Measurements from ENCODE around the gene MEI1. TPM values are rescaled to one million over a fixed set of nuclear protein-coding genes. Genes with fewer than 3 reads are reported as not detected.

MEI1 gene
- total and polyA plus RNA-seq, 4 donors, result 0.33 to 1.3 (median 0.72) TPM

DNA sequence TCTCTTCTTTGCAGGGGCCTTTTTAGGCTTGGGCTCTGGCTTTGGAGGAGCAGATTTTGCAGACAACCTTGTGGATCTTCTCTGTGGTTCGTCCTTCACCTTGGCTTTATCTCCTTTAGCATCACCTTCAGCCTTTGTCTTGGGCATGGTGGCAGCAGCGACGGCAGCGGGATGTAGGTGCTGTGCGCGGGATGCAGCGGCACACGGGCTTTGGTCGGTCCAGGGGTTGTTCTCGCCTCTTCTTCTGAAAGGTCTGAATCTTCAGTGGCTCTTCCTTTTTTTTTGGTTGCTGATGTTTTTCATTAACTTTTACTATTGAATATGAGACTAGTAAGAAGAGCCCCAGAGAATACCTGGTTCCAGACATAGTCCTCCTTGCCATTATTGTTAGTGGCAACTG is 10.0 kb downstream of the MEI1 start:
- no peak overlapping the region for H3K9ac ChIP-seq (ENCODE audit: low read depth in 1 of 2, low read length in 2 of 2)
- TF ChIP-seq FOXA1 (IDR thresholded peaks at IDR 0.05), result no peak
- no peak for TF ChIP-seq EGR1 (IDR thresholded peaks at IDR 0.05; ENCODE audit: low read depth in 2 of 2)
- TF ChIP-seq HNF4A (conservative IDR thresholded peaks at IDR 0.05), result no peak
- TF ChIP-seq, protein P1, sequence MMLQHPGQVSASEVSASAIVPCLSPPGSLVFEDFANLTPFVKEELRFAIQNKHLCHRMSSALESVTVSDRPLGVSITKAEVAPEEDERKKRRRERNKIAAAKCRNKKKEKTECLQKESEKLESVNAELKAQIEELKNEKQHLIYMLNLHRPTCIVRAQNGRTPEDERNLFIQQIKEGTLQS (IDR thresholded peaks at IDR 0.05), result no peak
- TF ChIP-seq SP1 (IDR thresholded peaks at IDR 0.05), result no peak
- TF ChIP-seq, protein P2, sequence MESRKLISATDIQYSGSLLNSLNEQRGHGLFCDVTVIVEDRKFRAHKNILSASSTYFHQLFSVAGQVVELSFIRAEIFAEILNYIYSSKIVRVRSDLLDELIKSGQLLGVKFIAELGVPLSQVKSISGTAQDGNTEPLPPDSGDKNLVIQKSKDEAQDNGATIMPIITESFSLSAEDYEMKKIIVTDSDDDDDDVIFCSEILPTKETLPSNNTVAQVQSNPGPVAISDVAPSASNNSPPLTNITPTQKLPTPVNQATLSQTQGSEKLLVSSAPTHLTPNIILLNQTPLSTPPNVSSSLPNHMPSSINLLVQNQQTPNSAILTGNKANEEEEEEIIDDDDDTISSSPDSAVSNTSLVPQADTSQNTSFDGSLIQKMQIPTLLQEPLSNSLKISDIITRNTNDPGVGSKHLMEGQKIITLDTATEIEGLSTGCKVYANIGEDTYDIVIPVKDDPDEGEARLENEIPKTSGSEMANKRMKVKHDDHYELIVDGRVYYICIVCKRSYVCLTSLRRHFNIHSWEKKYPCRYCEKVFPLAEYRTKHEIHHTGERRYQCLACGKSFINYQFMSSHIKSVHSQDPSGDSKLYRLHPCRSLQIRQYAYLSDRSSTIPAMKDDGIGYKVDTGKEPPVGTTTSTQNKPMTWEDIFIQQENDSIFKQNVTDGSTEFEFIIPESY (IDR thresholded peaks at IDR 0.05), result no peak

DNA sequence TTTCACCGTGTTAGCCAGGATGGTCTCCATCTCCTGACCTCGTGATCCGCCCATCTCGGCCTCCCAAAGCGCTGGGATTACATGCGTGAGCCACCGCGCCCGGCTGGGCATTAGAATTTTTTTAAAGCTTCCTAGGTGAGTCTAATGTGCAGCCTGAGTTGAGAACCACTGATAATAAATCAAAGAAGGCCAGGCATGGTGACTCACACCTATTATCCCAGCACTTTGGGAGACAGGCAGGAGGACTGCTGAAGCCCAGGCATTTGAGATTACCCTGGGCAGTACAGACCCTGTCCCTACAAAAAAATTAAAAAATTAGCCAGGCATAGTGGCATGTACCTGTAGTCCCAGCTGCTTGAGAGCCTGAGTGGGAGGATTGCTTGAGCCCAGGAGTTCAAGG is 13.7 kb downstream of the MEI1 start:
- Histone ChIP-seq H3K4me3 (ENCODE audit: low read depth in 1 of 3, low read length in 3 of 3) (no peak overlapping the region), H3K4me1 (ENCODE audit: control insufficient read depth in 4 of 4, insufficient read depth in 4 of 4, low read length in 3 of 4) (no peaks in the 10 kb centered on the region), H3K27ac (ENCODE audit: low read depth in 1 of 2, low read length in 2 of 2) (no peak overlapping the region), H3K9ac (ENCODE audit: low read depth in 1 of 2, low read length in 2 of 2) (no peak overlapping the region), H3K9me3 (ENCODE audit: control insufficient read depth in 4 of 4, low read length in 3 of 4) (no peaks in the 10 kb centered on the region), H3K27me3 (ENCODE audit: control insufficient read depth in 4 of 4, insufficient read depth in 4 of 4, low read length in 3 of 4) (no peaks in the 10 kb centered on the region), H3K36me3 (ENCODE audit: control insufficient read depth in 4 of 4, insufficient read depth in 3 of 4, low read depth in 1 of 4, low read length in 3 of 4) (no peaks in the 10 kb centered on the region)
- DNase-seq (ENCODE audit: low spot score), result no peak
- TF ChIP-seq SP1 (IDR thresholded peaks at IDR 0.05) (no peak), FOXA2 (IDR thresholded peaks at IDR 0.05) (no peak), FOXA1 (IDR thresholded peaks at IDR 0.05) (no peak), GABPA (IDR thresholded peaks at IDR 0.05 in 1 of 2, conservative IDR thresholded peaks at IDR 0.05 in 1 of 2) (no peak), EGR1 (IDR thresholded peaks at IDR 0.05; ENCODE audit: low read depth in 2 of 2) (no peak), HNF4G (IDR thresholded peaks at IDR 0.05) (no peak), RAD21 (IDR thresholded peaks at IDR 0.05) (no peak), YY1 (IDR thresholded peaks at IDR 0.05) (no peak), JUND (IDR thresholded peaks at IDR 0.05) (no peak), TAF1 (conservative IDR thresholded peaks at IDR 0.05) (no peak), HNF4A (conservative IDR thresholded peaks at IDR 0.05) (no peak), RXRA (IDR thresholded peaks at IDR 0.05) (no peak), NR2F2 (IDR thresholded peaks at IDR 0.05) (no peak)
- TF ChIP-seq, protein P3, sequence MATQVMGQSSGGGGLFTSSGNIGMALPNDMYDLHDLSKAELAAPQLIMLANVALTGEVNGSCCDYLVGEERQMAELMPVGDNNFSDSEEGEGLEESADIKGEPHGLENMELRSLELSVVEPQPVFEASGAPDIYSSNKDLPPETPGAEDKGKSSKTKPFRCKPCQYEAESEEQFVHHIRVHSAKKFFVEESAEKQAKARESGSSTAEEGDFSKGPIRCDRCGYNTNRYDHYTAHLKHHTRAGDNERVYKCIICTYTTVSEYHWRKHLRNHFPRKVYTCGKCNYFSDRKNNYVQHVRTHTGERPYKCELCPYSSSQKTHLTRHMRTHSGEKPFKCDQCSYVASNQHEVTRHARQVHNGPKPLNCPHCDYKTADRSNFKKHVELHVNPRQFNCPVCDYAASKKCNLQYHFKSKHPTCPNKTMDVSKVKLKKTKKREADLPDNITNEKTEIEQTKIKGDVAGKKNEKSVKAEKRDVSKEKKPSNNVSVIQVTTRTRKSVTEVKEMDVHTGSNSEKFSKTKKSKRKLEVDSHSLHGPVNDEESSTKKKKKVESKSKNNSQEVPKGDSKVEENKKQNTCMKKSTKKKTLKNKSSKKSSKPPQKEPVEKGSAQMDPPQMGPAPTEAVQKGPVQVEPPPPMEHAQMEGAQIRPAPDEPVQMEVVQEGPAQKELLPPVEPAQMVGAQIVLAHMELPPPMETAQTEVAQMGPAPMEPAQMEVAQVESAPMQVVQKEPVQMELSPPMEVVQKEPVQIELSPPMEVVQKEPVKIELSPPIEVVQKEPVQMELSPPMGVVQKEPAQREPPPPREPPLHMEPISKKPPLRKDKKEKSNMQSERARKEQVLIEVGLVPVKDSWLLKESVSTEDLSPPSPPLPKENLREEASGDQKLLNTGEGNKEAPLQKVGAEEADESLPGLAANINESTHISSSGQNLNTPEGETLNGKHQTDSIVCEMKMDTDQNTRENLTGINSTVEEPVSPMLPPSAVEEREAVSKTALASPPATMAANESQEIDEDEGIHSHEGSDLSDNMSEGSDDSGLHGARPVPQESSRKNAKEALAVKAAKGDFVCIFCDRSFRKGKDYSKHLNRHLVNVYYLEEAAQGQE (IDR thresholded peaks at IDR 0.05), result no peak
- TF ChIP-seq, protein P4, sequence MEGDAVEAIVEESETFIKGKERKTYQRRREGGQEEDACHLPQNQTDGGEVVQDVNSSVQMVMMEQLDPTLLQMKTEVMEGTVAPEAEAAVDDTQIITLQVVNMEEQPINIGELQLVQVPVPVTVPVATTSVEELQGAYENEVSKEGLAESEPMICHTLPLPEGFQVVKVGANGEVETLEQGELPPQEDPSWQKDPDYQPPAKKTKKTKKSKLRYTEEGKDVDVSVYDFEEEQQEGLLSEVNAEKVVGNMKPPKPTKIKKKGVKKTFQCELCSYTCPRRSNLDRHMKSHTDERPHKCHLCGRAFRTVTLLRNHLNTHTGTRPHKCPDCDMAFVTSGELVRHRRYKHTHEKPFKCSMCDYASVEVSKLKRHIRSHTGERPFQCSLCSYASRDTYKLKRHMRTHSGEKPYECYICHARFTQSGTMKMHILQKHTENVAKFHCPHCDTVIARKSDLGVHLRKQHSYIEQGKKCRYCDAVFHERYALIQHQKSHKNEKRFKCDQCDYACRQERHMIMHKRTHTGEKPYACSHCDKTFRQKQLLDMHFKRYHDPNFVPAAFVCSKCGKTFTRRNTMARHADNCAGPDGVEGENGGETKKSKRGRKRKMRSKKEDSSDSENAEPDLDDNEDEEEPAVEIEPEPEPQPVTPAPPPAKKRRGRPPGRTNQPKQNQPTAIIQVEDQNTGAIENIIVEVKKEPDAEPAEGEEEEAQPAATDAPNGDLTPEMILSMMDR (IDR thresholded peaks at IDR 0.05; ENCODE audit: low read depth, low read length, missing input control), result no peak
- TF ChIP-seq, protein P2 (IDR thresholded peaks at IDR 0.05), result no peak
- TF ChIP-seq, protein P1 (IDR thresholded peaks at IDR 0.05), result no peak
- TF ChIP-seq, protein P5, sequence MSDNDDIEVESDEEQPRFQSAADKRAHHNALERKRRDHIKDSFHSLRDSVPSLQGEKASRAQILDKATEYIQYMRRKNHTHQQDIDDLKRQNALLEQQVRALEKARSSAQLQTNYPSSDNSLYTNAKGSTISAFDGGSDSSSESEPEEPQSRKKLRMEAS (IDR thresholded peaks at IDR 0.05), result no peak
- 95% methylated on average over 9 of the region's 9 CpGs for WGBS

More for the DNA sequence above, 10.0 kb downstream of the MEI1 start:
- Histone ChIP-seq H3K27ac (ENCODE audit: low read depth in 1 of 2, low read length in 2 of 2) (no peak overlapping the region), H3K36me3 (ENCODE audit: control insufficient read depth in 4 of 4, insufficient read depth in 3 of 4, low read depth in 1 of 4, low read length in 3 of 4) (no peaks in the 10 kb centered on the region), H3K4me1 (ENCODE audit: control insufficient read depth in 4 of 4, insufficient read depth in 4 of 4, low read length in 3 of 4) (no peaks in the 10 kb centered on the region), H3K4me3 (ENCODE audit: low read depth in 1 of 3, low read length in 3 of 3) (no peak overlapping the region), H3K27me3 (ENCODE audit: control insufficient read depth in 4 of 4, insufficient read depth in 4 of 4, low read length in 3 of 4) (no peaks in the 10 kb centered on the region), H3K9me3 (ENCODE audit: control insufficient read depth in 4 of 4, low read length in 3 of 4) (no peaks in the 10 kb centered on the region)
- 90% methylated on average over 10 of the region's 10 CpGs for WGBS
- no peak for DNase-seq (ENCODE audit: low spot score)

All from liver (tissue), 9 donors.